Mesothelial cell of epicardium (in vitro differentiated cells): ENCODE measurements around the gene MROH2A. TPM values are rescaled to one million over a fixed set of nuclear protein-coding genes. Genes with fewer than 3 reads are reported as not detected.
"Not testable (repeated sequence)": the region's sequence is repeated elsewhere in the genome, so short reads cannot be mapped to it uniquely, and the experiment has no call there.

Experiments used
- DNase-seq, 2 experiments: peaks; one replicate each; pipeline ENCODE4 v3.0.0; 2021; ENCODE audit warnings: low spot score in 2 of 2; ENCODE audit not compliant: unreplicated experiment in 2 of 2
- H3K27ac Mint-ChIP-seq: 2 replicates; pipeline ENCODE4 v1.8.0; 2021; ENCODE audit warnings: mixed read lengths
- H3K27me3 Mint-ChIP-seq: 2 replicates; pipeline ENCODE4 v1.8.0; 2021; ENCODE audit warnings: low read depth, mixed read lengths
- H3K36me3 Mint-ChIP-seq: 2 replicates; pipeline ENCODE4 v1.8.0; 2021; ENCODE audit warnings: mixed read lengths
- H3K4me1 Mint-ChIP-seq: 2 replicates; pipeline ENCODE4 v1.8.0; 2021; ENCODE audit warnings: mixed read lengths
- H3K4me3 Mint-ChIP-seq: 2 replicates; pipeline ENCODE4 v1.8.0; 2021; ENCODE audit warnings: mild to moderate bottlenecking, moderate library complexity, mixed read lengths
- H3K9me3 Mint-ChIP-seq: 2 replicates; pipeline ENCODE4 v1.8.0; 2021; ENCODE audit warnings: mixed read lengths
- total RNA-seq: library from RNA; stranded (reverse); gene quantifications from 3 replicates; pipeline ENCODE4 v1.2.1, GENCODE V29; 2021
- TF ChIP-seq, protein P1 (sequence below): fragments of 200-600 bp; sonication (generic); IDR thresholded peaks from one replicate; pipeline ENCODE4 v1.5.0; 2021; ENCODE audit warnings: antibody characterized with exemption; ENCODE audit not compliant: unreplicated experiment

The MROH2A gene
- total RNA-seq, 1 donor from 2014 or later = not detected

DNA sequence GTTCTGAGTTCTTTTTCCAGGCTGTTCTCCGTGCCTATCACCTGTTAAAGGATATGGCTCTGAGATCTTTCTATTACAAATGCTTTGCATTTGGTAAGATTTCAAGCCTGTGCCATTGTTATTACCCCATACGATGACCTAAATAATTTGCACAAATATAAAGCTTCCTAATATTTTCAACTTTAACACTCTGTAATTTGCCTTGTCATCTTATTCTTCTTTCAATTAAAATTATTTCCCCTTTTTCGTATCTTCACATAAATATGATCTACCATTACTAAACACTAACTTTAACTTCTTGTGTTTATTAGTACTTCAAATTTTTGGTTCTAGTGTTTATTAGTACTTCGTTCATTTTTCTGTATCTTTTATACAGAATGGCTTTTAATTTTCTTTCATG, 93.3 kb downstream of the MROH2A start:
- no peak overlapping the region for H3K4me3 Mint-ChIP-seq
- TF ChIP-seq, protein P1, sequence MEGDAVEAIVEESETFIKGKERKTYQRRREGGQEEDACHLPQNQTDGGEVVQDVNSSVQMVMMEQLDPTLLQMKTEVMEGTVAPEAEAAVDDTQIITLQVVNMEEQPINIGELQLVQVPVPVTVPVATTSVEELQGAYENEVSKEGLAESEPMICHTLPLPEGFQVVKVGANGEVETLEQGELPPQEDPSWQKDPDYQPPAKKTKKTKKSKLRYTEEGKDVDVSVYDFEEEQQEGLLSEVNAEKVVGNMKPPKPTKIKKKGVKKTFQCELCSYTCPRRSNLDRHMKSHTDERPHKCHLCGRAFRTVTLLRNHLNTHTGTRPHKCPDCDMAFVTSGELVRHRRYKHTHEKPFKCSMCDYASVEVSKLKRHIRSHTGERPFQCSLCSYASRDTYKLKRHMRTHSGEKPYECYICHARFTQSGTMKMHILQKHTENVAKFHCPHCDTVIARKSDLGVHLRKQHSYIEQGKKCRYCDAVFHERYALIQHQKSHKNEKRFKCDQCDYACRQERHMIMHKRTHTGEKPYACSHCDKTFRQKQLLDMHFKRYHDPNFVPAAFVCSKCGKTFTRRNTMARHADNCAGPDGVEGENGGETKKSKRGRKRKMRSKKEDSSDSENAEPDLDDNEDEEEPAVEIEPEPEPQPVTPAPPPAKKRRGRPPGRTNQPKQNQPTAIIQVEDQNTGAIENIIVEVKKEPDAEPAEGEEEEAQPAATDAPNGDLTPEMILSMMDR = no peak

DNA sequence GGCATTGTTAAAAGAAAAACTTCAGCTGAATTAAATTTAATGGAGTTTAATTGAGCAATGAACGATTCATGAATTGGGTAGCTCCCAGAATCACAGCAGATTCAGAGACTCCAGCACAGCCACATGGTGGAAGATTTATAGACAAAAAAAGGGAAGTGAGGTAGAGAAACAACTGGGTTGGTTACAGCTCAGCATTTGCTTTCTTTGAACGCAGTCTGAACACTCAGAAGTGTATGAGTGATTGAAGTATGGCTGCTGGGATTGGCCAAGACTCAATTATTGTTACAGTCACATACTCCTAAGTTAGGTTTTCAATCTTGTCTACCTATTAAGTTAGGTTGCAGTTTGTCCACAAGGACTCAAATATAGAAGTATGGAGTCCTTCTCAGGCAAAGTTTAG, 94.0 kb downstream of the MROH2A start:
- not testable (repeated sequence) for H3K36me3 Mint-ChIP-seq, DNase-seq, H3K4me3 Mint-ChIP-seq, H3K27ac Mint-ChIP-seq, H3K4me1 Mint-ChIP-seq
- peaks cover 26% of the 10 kb centered on the region for H3K9me3 Mint-ChIP-seq
- peaks cover 49% of the 10 kb centered on the region for H3K27me3 Mint-ChIP-seq

More for the DNA sequence above, 93.3 kb downstream of the MROH2A start:
- DNase-seq = no peak
- Mint-ChIP-seq H3K27ac (no peak overlapping the region), H3K4me1 (peaks cover 6% of the 10 kb centered on the region), H3K36me3 (peaks cover 13% of the 10 kb centered on the region), H3K27me3 (peaks cover 48% of the 10 kb centered on the region), H3K9me3 (peaks cover 32% of the 10 kb centered on the region)

DNA sequence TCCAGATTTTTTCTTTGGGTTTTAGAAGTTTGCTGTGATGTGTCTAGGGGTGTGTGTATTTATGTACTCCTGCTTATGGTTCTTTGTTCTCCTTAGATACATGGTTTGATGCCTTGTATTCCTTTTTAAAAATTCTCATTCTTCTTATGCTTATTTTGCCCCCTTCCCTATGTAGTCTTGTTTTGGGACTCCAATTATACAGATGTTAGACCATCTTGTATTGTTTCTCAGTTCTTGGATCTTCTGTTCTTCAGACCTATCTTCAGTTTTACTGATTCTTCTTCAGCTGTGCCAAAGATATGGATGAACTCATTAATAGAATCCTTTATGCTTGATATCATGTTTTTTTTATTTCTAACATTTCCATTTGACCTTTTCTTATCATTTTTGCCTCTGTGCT, 104.2 kb downstream of the MROH2A start:
- no peak for DNase-seq
- TF ChIP-seq, protein P1 = no peak
- H3K36me3 Mint-ChIP-seq = no peaks in the 10 kb centered on the region
- H3K27me3 Mint-ChIP-seq = peaks cover 25% of the 10 kb centered on the region
- H3K4me1 Mint-ChIP-seq = no peaks in the 10 kb centered on the region
- peaks cover 33% of the 10 kb centered on the region for H3K9me3 Mint-ChIP-seq
- H3K27ac Mint-ChIP-seq = no peak overlapping the region
- H3K4me3 Mint-ChIP-seq = no peak overlapping the region

Other genes with a start within 250 kb of the MROH2A start
- gene USP40, start 211.5 kb upstream of the MROH2A start, total RNA-seq = 48.7 to 51.0 TPM (median 50.0 TPM) in 3 replicates
- not detected in 3 replicates for gene UGT1A8, start 160.7 kb upstream of the MROH2A start, total RNA-seq
- not detected in 3 replicates for gene UGT1A10, start 141.9 kb upstream of the MROH2A start, total RNA-seq
- not detected in 3 replicates for gene UGT1A9, start 106.4 kb upstream of the MROH2A start, total RNA-seq
- gene UGT1A7, start 96.4 kb upstream of the MROH2A start, total RNA-seq = not detected in 3 replicates
- gene UGT1A6, start 85.4 kb upstream of the MROH2A start, total RNA-seq = not detected in 3 replicates
- gene UGT1A5, start 65.4 kb upstream of the MROH2A start, total RNA-seq = not detected in 3 replicates
- not detected in 3 replicates for gene UGT1A4, start 59.6 kb upstream of the MROH2A start, total RNA-seq
- gene UGT1A3, start 49.3 kb upstream of the MROH2A start, total RNA-seq = not detected in 3 replicates
- not detected in 3 replicates for gene UGT1A1, start 18.1 kb upstream of the MROH2A start, total RNA-seq
- 13.5 to 19.4 TPM (median 17.6 TPM) in 3 replicates for gene HJURP, start 76.2 kb downstream of the MROH2A start, total RNA-seq
- not detected in 3 replicates for gene TRPM8, start 139.0 kb downstream of the MROH2A start, total RNA-seq